GM04504 (cell line): Measurements from ENCODE around the gene SKAP1.
A peak's percentile ranks its signal among the peaks of the same experiment; 100 is the strongest.

Source experiments
- DNase-seq: peaks from one replicate; pipeline ENCODE4 v3.0.0-alpha.2; 2012; ENCODE audit warnings: low read depth

The SKAP1 gene

DNA sequence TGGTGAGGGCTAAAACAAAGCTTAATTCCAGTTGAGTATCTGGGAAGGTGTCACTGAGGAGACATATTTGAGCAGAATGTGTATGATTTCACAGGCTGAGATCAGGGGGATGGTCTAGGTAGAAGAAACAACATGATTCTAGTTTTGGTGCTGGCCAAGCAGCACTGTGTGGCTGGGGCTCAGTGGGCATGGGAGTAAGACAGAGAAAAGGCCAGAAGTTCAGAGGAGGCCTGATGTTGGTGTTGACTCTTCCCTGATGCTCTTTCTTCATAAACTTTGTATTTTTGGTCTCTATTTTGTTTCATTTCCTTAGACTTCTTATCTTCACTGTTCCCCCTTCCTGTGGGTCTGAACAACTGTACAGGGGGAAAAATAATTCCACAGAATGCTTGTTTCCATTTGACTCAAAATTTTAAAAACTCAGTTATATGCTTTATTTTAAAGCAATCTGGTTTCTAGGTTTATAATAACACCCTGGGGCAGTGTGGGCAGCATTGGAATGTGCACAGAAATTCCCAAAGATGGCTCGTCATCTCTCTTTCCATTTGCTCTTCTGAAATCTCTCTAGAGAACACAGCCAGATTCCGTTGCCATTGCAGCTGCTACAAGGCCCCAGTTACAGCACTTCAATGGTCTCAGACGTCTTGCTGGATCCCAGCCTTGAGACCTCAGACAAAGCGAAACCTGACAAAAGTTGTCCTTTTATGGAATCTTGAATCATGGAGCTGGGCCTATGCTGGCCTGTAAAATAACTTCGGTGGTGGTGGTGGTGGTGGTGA, 254.1 kb downstream of the SKAP1 start:
- peak; percentile 15 for DNase-seq

DNA sequence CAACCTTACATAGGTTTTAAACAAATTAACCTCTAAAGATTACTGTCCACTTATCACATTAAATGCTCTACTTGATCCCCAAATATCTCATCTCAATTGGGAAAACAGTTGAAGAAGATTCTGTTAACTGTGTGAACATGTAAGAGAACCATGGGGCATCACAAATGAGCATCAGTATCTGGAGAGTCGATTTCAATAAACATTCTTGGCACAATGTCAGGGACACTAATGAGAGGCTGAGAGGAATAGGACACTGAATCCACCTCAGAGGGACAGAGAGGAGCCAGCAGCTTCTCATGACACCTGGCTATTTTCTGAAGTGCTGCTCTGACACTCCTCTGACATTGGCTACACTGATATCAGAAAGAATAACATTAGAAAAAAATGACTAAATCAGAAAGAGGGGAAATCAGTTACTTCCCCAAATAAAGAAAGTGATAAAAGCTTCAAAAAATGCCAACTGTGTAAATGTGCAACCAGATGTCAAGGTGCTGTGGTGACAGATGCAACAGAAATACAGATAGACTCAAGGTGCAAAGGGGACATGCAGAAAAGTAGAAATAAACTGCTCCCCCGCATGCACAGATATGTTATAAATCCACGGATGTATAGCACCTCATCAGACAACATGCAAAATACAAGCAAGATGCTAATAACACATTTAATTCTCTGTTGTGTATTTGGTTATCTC, 255.0 kb downstream of the SKAP1 start:
- no peak for DNase-seq

DNA sequence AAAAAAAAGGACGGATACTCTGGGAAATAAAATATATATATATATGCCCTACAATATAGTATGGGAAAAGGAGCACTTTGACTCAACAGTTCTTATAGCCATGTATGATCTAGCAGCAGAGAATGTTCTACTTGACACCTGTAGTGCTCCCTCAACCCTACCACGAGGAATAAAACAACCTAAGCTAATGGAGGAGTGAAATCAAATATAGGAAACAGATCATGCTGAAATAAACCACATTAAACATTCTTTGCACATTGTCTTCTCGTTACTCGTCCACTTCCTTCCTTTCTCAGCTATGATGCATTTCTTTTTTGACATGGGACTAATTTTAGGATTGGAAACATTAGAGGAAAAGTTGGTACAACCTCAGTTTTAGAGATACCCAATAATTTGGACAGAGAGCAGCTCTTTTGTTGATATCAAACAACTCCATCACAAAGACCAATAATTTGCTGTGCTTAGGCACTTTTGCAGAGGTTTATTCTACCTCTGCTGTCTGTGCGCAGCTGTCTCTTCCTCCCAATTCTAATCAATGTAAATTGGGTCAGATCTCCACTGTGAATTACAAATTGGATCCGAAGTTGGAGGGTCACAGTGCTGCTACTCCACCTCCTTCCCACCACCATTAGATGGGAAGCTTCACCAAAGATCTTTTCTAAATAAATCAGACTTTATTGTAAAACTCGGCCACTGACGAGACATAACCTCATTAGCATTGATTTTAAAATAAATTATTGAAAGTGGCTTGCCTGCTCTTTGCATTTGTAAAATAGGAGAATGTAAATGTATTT, 256.6 kb downstream of the SKAP1 start:
- no peak for DNase-seq

DNA sequence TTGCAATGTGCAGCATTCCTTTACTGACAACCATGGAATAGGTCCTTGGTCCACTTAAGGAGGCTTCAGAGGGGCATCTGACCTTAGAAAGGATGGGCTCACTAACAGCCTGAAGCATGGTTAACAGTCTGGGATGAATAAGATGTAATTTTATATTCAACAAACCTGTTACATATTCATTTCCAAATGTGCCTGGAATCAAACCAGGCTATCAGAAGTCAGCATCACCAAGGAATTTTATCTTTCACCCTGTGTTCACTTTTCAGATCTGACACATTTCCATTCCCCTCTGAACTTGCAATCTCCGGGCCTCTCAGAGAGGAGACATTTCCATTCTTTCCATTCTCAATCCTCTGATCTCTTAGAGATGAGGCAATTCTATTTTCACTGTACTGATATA, 260.1 kb downstream of the SKAP1 start:
- DNase-seq, result no peak

DNA sequence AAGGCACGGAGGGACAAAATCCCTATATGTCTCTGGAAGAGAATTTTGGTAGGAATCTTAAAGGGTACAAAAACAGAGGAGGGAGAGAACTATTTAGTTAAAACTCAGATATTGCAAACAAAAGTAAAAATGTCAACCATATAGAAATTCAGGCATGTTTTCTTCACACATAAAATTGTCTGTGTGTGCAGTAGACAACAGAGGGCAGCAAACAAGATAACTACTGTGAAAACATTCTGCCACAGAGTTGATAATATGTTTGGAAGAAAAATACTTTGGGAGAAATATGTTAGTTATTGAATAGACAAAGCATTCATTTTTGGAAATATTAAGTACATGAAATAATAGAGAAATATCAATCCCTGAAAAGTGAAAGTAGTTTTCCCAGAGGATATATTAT, 266.2 kb downstream of the SKAP1 start:
- no peak for DNase-seq

DNA sequence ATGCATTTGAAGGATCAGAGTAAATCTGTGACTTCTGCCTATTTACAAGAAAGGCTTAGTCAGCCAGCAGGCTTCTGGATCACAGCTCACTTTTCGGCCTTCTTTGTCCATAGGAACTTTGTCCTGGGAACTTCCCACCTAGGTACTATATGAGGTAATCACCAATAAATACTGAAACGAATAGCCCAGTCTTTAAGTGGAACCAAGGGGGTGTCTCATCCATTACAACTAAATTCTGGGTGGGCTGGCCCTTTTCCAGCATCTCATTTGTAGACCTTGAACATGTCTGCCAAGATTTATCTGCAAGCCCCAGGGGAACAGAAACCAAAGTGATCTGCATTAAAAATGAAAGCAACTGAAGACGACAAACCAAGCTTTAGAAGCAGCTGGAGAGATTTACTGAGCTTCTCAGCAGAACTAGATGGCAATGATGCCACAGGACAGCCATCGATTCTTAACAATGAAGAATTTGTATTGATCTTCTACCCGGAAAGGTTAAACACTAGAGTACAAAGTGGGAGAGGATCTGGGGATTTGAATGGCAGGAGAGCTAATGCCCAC, 267.0 kb downstream of the SKAP1 start:
- DNase-seq, result no peak

DNA sequence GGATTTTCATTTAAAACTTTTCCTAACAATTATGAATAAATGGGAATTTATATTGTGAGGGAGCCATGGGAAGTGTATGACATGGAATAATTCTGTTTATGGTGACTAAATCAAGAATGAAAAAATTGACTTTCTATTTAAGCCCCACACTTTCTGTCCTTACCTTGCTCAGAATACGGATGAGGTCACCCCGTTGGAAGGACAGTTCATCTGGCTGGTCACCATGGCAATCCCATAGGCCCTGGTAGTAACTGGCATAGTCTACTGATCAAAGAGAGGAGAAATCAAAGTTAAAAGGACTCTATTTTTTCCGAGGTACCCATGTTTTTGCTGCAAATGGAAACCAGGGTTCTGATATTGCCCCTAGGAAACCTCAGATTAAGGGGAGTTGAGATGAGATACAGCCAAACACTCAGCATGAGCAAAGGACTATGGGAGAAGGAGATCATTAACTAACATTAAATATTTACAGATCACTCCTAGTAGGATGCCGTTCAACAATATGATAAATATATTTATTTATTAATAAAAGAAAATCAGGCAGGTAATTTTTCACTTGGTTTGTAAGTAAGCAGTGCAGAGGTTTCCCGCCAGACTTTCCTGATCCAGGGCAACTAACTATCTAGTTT, 267.6 kb downstream of the SKAP1 start:
- DNase-seq, result no peak

DNA sequence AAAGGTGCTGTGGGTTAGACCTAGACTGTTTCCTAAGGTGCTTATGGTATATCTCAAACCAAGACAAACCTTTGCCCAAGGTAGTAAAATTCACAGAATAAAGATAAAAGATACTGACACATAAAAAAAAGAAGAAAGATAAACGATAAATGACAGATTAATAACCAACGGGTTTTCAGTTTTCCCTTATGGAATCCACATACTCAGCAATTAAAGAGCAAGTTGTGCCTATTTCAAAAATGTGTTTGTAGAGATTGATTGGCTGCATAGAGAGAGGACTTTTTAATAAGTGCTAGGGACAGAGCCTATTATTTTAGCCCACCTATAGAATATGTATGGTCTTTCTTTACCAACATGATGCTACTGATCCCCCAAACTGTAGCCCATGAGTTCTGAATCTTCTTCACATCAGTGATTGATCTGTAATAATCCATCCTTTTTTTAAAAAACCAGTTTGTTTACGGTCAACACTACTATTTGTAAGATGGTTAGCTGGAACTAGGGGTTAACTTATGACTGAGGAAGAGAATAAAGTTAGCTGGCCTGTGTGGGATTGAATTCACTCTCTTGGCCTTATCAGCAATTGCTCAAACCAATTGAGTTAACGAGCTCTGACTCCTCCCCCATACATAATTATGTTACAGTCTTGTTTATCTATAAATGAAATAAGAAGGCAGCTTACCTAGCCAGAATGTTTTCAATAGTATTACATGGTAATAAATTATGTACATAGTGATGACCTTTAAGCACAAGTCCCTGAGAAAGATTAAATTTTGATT, 268.7 kb downstream of the SKAP1 start:
- no peak for DNase-seq

DNA sequence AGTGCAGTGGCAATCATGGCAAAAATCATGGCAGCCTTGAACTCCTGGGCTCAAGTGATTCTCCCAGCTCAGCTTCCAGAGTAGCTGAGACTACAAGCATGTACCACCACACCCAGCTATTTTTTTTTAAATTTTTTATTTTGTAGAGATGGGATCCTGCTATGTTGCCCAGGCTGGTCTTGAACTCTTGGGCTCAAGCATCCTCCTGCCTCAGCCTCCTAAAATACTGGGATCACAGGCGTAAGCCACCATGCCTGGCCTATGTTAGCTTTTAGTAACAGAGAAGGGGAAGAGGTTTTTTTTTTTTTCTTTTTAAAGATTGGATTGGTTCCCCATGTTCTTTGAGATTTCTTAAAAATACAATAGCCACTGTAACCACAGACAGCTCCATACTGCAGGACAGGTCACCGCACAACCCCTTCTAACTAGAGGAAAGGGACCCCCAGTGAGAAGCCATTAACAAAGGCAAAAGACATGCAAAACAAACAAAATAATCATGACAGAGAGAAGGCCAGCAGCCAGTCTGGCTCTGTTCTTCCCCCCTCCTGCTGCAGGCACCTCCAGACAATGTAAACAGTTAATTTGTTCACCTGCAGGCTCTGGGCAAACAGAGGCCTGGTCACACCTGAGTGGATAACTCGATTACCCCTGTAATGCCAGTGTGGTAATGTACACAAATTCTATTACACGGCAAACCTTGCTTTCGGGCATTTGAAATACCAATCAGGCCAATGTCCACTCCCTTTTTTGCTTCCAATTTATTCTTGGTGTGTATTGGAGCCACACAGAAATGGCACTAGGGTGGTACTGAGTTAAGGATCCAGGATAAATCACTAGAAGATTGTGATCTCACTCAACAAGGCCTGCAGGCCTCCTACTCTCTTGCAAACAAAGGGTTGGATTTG, 269.6 kb downstream of the SKAP1 start:
- DNase-seq, result no peak

DNA sequence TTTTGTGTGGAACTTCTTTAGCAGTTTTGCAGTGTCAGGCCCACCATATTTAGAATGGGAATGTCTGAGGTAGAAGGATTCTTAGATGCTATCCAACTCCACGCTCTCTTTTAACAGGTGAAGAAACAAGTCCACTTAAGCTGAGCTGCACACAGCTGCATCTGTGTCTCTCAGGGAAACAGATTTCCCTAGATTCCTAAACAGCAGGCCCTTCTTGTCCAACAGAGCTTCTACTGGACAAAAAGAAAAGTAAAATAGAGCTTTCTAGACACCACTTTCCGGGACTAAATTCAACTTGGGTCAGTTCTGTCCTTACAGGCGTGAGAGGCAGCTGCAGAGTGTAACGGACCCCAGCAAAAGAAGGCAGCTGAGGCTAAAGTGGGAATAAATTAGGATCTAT, 270.8 kb downstream of the SKAP1 start:
- no peak for DNase-seq

DNA sequence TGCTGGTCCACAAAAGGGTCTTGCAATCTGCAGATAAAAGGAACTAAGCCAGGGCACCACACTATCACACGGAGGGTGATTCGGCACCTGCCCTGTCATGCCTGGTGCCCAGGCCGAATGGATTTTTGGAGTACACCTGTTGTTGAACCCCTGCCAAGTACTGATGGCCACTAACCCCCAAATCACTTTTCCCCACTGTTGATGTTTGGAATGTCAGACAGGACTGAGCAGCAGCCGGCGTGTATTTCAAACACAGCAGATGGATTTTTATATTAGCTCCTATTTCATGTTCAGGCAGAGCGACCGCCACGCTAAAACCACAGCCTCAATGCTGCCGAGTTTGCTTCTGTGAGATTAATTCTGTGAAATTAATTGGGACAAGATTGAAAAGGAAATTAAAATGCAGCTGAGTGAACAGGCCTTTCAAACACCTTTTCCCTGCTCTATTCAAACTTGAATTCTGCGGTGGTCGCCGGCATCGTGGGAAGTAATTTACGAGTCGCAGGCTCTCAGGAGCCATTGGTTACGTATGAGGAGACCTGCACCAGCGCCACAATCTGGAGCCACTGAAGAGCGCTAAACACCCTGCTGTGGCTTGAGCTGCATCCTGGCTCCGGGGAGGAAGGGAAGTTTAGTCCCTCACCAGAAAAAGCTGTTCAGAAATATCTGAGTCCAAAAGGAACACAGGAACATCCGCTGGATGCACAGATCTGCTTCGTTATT, 274.0 kb downstream of the SKAP1 start:
- DNase-seq, result no peak

DNA sequence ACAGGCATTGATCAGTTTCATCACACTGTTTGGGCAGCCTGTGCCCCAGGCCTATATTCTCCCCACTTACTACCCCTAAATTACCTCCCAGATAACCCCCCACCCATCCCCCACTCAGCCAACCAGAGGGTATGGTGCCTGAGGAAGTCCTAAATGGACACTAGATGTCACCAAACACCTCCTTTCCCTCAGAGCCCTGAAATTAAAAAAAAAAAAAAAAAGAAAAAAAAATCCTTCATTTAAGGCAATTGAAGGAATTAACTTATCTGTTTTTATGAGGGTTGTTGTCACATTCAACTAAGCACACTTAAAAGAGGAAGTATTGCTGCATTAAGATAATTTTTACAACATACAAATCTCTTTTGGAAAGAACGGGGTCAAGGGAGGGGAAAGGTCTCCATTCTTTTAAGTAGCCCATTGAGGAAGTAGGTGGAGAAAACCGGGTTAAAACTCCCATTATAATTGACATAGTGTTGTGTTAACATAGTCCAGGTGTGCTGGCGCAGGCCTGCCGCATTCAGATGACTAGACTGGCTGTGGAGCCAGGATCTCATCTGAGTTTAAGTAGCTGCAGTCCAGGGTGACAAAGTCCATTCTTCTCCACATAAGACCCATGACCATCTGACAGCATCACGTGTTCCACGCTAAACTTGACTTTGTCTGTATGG, 276.2 kb downstream of the SKAP1 start:
- no peak for DNase-seq

DNA sequence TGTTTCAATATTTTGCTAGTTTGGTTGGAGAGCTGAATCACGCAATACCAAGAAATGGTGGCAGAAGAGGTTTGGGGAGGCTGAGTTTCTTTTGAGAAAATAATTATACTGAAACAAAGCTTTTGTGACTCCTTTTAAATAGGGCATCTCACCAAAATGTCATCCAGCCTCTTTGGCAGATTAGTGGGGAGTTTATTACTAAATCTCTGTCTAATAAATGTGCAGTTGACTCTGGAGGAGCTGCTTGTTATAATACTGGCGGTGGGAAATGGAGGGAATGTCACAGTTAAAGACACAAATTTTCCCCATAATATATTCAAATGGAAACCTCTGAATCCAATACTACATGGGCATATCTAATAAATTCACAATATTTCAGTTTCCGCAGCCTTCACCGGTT, 277.7 kb downstream of the SKAP1 start:
- DNase-seq, result no peak

DNA sequence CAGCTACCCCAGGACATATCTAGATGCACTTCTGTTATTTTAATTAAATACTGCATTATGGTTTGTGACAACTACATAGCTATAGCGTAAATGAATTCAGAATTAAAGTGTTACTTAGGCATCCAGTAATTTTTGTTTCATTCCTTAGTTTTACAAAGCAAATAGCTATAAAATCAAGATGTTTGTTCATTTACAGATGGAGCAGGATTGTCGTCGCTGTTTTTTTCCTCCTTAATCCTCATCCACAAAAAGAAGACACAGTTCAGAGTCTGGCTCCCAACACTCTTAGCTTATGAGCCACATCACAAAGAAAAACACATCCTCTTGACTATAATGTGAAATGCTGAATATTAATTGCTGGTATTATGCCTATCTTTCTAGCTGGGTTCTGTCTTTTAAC, 278.8 kb downstream of the SKAP1 start:
- DNase-seq, result no peak

DNA sequence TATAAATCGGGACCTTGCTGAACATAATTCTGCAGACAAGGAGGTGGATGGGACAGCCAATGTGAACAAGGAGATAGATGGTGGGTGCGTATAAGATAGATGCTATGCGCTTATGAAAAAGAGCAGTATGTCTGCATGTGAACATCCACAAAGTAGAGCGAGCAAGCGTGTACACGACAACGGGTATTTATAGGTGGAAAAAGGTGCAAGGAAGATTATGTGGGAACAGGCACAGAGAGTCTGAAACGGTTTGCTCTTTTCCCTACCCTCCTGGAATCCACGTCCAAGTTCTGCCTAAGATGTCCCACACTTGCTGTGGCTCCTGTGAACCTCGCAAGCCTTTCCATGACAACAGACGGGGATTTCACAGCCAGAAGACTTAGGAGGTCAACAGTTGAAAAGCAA, 279.4 kb downstream of the SKAP1 start:
- DNase-seq, result no peak

DNA sequence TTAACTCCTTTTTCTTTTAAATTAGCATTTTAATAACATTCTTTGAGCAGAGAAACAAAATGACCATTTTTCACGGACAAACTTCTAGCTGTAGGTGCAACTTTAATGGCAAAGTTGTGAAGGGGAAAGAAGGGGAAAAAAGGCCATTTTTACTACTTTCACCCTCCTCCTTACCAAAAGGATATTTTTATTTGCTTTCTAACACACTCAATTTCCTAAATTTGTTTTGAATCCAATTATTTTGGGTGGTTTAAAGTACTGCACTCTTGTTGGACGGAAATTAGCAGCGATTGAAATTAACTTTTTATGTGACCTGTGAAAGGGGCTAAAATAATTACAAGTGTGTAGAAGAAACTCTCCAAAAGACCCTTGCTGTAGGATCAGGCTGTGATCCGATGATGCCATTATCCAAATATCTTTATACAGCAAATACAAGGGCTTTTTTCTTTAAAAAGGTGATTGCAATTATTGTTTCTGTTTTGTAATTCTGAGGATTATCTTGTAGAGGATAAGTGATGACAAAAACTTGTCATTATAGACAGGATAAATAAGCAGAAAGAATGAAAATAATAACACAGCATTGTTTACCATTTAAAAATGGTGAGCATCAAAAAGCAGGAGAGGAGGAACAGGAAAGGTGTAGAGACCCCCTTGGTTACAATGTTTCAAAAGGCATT, 280.1 kb downstream of the SKAP1 start:
- DNase-seq, result no peak

DNA sequence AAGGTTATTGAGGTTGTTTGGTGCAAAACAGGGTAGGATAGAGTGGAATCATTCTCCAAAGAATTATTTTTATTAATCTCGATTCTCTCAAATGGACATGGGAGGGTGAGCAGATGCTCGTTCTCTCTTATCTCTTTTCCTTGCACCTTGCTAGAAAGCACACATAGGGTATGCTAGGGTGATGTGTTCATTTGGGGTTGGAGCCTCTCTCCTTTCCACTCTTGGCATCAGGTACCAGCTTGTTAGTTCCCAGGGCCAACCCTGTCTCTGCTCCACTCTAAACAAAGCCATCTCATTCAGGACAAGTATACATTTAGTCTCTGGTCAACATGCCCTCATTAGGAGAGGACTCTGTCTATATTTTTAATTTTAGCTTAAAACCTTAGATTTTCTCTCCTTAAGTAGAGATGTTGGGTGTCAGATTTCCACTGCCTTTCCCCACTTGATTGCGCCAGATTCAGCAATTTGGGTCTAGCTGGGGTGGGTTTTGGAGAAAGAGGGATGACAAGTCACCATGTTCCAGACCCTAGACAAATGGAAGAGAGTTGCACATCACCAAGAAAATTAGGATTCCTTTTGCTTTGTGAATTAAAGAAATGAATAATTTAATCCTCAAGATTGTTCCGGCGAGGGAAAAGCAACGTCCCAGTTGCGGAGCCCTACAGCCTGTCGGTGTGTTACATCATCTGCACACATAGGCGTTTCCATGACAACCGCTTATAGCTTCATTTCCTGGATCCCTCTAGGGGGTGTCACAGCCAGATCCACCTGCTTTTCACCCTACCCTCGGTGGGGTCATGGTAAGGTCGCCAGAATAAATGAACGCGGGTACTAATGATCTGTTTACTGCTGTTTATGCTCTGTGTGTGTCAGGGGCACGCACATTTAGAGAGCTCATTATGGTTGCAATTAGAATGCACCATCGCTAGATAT, 280.9 kb downstream of the SKAP1 start:
- no peak for DNase-seq
